ENCODE measurements around the gene TNNC1. TPM values are rescaled to one million over a fixed set of nuclear protein-coding genes. Genes with fewer than 3 reads are reported as not detected.

Gene TNNC1
- total RNA-seq, 1 donor from 2014 or later = not detected

DNA sequence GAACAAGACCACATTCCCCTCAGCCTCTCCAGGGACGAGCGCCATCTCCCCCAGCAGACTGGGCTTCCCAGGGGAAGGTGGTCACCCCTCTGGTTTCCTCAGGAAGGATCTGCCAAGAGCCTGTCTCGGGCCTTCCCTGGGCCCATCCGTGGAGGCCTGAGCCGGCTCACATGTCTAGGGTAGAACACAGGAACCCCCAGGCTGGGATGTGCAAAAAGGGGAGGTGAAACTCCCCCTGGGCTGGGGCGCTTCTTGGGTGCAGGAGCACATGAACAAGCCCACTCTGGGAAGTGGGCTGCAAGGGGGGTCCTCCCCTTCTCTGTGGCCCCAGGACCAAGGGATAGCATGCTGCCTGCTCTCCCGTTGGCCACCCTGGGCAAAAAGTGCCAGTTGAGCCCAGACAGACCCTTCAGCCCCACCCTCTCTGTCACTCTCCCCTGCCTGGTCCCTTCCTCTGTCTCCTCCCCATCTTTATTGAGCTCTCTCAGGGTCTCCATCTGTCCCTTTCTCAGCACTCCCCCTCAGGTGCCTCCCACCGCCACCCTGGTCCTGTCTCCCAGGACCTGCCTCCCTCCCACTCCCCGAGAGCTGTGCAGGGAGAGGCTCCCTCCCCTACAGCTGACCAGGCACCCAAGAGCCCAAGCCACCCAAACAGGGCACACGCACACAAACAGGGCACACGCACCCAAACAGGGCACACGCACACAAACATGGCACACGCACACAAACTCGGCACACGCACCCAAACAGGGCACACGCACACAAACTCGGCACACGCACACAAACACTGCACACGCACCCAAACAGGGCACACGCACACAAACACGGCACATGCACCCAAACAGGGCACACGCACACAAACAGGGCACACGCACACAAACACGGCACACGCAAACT is 9.8 kb downstream of the TNNC1 start:
- no peak for DNase-seq (ENCODE audit: low read depth, low spot score)

DNA sequence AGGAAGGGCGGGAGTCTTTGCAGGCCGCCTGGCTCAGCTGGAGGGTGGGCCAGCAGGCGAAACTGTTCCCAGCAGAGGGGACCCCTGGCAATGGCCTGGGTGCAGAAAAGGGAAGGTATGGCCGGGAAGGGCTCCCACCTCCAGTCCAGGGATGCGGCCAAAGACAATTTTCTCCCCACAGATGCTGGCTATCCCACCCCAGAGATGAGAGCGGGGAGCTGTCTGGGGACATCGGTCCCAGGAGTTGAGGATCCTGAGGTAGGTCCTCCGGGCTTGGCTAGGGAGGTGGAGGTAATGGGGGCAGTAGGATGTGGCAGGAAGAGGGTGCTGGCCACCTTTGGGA is 10.6 kb downstream of the TNNC1 start:
- no peak for DNase-seq (ENCODE audit: low read depth, low spot score)

DNA sequence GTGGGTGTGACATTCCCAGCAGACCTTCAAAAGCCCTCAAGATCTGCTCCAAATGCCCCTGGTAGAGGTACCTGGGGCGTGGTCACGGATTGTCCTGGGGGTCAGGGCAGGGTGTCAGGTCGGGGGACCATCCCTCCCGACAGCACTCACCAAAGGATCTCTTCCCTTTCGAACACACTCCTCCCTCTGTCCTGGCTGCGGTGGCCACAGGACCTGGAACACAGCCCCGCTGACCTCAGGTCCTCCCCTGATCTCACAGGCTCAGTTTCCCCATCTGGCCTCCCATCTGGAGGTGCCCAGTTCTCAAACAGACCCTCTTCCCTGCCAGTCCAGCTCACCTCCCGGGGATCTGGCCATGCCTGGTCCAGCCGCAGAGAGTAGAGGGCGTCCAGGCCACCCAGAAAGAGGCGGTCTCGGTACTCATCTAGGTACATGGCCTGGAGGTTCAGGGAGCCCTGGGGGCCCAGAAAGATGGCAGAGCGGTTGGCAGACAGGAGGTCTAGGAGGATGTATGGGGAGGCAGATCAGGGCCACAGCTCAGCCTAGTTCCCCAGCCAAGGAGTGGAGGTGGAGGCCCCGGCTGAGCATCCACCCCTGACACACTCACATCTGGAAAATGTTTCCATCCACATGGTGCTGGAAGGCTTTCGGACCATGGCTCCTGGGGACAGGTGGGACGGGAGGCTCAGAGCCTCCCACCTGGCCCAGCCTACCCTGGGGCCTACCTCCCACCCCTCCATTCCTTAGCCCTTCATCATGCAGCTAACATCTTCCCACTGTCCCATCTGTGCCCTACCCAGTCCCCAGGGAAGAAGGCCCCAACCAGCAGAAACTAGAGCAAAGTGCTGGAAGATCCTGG is 11.2 kb downstream of the TNNC1 start:
- no peak for DNase-seq (ENCODE audit: low read depth, low spot score)

DNA sequence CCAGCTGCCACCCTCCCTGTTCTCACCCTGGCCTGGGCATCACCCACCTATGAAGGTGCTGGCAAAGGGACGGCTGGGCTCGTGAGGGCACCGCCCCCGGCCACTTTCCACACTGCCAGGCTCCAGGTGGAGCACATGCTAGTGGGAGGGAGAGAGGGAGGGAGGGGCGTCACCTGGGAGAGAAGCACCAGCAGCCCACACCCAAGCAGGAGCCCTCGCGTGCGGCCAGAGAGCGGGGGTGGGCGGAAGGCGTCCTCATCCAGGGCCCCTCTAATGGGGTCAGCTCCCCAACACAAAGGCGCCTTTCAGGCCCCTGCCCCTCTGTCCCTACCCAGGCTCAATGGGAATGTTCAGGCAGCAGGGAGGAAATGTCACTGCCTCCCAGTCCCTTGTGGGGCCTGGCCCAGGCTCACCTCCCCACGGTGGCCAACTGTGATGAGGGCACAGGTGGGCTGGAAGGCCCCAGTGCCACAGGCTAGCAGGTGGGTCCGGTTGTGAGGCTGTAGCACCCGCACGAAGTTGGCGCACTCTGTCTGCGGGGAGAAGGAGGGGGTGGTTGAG is 12.0 kb downstream of the TNNC1 start:
- no peak for DNase-seq (ENCODE audit: low read depth, low spot score)

DNA sequence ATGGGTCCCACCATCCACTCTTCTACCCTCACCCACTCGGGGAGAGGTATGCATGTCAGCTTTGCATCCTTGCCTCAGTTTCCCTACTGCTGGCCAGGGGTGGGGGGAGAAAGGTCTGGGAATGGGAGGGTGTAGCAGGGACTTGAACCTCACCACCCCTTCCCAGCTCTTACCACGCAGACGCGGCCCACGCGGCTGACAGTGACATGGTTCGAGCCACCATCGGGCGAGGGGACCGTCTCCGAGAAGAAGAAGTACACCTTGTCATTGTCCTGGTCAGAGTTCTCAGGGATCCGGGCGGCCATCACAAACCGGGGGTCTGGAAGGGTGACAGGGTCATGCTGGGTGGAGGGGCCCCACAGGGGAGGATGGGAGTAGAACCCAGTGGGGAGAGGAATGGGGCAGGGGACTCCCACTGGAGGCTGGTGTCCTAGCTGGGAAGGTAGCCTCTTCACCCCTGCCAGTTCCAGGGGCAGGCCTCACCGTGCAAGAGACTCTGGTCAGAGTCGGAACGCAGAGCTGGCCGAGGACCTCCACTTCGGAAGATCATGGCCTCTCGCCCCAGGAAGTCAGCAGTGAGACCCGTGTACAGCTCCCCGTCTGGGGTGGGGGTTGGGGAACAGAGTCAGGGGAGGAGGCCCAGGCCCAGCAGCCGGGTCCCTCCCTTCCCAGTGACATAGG is 12.6 kb downstream of the TNNC1 start:
- no peak for DNase-seq (ENCODE audit: low read depth, low spot score)

DNA sequence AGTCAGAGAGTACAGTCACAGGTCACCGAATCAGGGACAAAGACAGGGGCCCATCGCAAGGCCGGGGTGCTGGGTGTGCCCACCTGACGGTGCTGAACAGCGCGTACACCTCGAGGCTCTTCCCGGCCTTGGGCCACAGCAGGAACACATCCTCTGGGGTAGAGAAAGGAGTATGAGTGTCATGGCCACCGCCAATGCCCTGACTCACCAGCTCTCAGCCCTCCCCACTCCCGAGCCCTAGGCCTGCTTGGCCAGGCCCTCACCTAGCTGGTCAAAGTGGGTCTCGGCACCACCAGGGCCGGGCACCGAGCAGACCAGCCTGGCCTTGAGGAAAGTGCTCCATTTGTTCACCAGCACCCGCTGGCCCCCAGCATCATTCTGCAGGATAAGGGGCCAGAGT is 13.2 kb downstream of the TNNC1 start:
- no peak for DNase-seq (ENCODE audit: low read depth, low spot score)

DNA sequence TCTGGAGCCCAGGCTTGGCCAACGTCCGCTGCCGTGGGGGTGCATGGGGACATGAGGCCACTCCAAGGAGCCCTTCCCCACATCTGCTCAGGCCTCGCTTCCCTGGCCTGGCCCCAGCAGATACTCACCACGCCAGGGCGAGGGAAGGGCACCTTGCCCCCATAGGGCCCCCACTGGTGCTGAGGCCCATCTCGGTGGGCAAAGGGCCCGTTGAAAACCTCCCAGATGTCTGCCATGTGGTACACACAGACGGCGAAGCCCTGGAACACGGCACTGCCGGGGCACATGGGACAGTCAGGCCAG is 13.6 kb downstream of the TNNC1 start:
- no peak for DNase-seq (ENCODE audit: low read depth, low spot score)

DNA sequence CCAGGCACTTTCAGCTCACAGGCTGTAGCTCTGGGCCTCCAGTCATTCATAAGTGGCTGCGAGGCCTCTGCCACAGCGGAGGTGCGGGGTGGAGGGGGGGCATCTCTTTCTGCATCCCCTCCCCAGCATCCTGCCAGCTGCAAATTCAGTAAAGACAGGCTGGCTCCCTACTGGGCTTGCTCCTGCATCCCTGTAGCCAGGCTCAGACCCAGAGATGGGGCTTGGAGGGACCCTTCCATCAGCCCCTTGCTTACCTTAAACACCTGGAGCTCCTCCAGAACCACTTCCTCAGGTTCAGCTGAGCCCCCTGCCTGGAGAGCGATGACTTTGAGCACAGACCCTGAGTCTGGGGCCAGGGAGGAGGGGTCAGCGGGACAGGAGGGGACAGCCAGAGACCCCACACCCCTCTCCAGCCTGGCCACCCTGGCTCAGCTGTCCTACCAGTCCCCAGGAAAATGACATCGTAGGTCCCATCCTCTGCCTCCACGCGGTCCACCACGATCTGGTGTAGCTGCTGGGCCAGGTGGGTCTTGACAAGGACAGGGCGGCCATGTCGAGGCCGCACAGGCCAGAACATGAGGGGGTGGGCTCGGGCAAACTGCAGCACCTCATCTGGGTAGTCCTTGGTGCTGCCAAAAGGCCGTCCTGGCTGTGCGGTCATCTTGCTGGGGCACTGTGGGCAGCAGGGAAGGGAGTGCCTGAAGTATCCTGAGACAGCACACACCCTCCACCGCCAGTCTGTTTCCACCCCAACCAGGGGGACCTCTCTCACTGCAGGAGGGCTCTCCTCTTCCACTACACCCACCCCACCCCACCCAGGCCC is 14.2 kb downstream of the TNNC1 start:
- no peak for DNase-seq (ENCODE audit: low read depth, low spot score)

DNA sequence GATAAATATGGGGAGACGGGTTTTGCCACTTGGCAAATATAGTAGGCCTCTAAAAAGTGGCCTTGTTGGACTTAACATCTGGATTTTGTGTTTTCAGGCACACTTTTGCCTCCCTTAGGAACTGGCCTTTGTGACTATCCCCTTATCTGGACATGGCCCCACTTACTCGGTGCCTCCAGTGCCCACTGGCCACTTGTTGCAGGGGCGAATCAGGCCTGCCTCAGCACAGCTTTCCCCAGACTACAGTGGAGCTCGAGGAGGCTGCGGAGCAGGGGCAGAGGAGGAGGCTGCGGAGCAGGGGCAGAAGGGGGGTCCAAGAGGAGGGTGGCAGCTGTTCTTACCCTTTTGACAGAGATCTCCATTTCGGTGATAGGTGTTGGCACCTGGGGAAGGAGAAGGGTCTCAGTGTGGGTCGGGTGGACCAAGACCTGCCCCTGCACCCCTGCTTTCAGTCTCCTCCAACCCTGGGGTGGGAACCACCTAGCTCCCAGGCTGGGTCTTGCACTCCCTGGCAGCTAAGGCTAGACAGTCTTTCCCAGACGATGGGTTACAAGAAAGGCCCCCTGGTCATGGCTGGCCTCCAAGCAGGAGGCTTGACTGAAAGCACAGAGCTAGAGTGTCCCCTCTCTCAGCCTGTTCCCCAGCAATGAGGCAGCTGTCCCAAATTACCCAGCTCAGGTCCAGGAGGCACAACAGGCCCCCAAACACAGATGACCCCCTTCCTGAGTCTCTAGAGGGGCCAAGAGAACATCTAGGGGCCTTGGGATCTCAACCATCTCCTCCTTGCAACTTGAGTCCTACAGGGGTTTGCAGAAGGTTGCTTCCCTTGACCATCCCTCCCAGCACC is 15.0 kb downstream of the TNNC1 start:
- DNase-seq (ENCODE audit: low read depth, low spot score) = no peak

DNA sequence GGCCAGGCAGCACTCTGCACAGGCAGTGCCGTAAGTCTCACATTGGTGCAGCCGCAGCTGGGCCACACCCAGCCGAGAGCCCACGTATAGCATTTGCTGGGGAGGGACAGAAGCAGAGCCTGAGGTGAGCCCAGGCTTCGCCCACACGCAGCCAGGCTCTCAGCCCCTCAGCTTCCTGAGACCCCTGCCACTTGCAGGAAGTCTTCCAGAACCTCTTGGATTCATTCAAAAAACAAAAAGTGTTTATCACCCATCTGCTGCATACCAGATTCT is 15.8 kb downstream of the TNNC1 start:
- no peak for DNase-seq (ENCODE audit: low read depth, low spot score)

DNA sequence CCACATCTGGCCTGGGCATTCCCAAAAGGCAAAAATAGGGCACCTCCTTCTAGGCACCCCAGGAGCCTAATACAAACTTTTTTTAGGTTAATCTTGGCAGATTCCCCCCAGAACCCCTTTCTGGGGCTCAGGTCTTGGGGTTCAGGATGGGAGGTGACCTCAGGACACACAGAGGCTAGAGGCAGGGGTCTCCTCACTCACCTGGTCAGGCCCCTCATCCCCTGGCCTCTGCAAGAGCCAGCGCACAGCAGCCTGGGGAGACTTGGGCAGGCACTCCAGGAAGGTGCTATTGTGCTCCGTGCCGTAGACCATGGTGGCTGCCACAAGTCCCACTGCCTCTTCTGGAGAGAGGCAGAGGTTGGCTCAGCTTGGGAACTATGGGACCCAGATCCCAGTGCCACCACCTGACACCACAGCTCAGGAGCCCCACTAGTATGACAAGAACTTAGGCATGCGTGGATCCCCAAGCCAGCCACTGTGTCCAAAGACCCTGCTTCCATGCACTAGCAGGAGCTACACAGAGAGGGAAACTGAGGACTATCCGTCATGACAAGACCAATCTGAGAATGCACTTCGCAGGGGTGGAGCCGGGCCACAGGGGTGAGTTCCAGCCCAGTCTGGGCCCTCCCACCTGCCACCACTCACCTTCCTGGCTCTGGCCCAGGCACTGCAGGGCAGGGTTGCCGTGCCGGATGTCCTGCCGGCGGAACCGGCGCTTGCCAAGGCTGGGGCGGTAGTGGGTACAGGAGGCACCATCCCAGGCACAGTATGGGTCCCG is 16.3 kb downstream of the TNNC1 start:
- no peak for DNase-seq (ENCODE audit: low read depth, low spot score)

DNA sequence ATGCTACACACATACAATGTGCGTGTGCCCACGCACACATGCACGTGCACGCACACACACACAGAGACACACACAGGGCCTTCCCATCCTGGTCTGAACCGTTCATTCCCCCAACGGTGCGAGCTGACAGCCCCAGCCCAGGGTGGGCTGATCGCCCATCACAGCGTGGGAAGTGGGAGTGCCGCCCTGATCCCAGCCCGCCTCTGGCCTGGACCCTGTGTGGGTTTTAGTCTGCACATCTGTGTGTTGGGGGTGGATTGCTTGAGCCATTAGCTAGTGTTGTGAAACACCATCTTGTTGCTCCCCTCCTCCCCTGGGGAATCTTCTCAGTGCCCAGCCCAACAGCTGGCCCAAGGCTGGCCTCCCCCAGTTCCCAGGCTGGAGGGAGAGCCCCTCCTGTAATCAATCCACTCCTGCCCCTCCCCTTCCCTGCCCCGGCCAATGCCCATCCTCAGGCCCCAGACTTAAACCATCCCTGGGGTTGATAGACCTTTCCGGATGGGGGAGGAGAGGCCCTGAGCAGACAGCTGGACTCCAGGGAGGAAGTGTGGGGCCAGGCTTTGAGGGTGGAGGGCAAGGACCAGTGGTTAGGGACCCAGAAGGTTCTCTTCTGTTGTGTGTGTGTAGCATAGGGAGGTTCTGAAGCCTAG is 17.2 kb downstream of the TNNC1 start:
- no peak for DNase-seq (ENCODE audit: low read depth, low spot score)

DNA sequence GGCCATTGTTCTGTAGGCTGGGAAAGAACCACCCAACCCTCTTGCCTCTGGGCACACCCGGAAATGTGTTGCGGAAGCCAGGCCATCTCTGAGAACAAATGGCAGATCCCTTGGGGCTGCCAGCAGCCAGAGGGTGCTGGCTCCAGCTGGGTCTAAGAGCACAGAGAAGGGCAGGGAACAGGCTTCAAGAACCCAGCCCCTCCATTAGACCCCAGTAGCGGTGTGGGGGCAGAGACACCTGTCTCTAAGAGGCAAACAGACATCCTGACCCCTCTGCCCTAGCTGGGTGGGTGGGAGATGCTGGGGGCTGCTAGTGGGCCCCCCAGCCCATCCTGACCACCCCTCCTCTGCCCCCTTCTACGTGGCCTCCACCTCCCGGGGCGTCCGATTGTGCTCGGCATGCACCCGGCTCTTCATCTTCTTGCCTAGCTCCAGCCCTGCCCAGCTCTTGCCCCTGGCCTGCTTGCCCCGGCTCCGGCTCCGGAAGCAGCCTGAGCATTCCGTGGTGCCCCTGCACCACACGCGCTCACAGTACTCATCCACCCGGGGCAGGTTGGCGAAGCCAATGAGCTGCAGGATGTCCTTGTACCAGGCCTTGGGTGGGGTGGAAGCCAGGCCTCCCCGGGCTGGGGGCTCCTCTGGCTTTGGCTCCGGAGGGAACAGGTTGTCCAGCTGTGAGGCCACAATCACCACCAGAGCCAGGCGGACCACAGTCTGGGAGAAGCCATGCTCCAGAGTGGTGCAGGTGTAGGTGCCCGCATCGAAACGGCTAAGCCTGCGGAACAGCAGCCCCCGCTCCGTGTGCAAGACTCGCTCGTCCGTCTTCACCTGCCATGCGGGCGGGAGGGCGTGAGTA is 18.4 kb downstream of the TNNC1 start:
- no peak for DNase-seq (ENCODE audit: low read depth, low spot score)

DNA sequence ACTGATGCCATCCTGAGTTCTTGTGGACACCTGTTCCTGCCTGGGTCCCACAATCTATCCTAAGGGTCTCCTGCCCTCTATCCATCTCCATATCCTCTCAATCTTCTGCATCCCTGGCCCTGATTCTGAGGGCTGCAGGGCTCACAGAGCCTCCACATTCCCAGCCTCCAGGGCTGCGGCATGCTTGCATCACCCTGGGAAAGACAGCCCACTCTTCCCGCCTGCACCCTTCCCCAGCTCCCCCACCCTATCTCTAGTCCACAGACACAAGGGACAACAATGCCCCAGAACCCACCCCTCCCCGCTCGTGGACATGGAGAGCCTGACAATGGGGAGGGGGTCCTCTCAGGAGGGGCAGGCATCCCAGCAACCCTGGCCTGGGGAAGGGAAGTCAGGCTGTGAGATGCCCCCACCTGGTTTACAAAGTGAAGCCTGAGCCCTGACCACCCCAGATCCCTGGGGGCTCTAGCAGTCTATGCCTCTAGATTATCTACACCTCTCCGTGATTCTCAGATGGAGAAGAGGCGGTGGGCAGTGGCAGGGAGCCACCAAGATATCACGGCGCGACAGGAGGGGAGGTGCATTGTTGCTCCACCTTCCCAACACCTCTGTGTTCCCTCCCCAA is 19.2 kb downstream of the TNNC1 start:
- DNase-seq (ENCODE audit: low read depth, low spot score) = no peak

DNA sequence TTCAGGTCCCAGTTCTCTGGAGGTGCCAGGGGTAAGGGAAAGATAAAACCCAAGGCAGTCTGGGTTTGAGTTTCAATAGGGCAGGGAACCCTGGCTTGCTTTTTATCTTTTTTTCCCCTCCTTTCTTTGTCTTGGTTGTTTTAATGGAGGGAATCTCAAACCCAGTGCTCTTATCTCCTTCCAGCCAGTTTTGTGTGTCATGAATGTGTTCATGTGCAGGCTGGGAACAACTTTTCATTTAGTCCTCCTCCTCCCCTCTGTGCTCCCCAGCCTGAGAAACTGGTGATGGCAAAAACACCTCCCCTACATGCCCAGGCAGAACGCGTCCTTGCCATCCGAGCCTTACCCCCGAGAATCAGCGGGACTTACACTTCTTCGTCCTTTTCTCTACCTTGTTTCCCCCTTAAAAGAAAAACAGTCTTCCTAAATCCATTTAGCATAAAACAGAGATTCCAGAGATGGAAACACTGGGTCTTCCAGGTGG is 19.8 kb downstream of the TNNC1 start:
- DNase-seq (ENCODE audit: low read depth, low spot score) = no peak

DNA sequence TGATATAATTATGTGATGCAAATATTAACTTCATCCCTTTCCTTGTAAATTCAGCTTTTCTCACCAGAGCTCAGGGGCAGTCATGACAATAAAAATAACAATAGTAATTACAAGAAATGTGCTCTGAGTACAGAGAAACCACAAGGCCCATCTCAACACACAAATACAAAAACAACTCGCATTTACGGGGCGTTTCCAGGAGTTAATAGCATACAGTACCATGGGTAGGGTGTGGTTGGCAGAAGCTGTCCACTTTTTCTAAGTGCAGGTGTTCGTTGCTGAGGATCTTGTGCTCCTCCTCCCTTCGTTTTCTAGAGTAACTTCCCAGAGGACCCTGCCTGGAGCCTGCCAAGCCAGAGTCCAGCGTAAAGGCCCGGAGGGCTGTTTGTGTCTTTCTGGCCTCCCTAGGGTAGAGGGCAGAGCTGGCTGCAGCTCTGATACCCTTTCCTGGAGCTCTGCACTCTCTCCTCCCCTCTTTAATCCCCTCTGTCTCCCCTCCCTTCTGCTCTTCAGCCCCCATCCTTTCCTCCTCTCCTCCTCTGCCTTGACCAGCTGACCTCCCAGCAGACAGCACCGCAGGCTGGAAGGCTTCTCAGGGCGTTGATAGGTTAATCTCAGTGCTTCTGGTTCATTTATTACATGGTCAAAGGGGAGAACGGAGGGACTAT is 20.4 kb downstream of the TNNC1 start:
- no peak for DNase-seq (ENCODE audit: low read depth, low spot score)

DNA sequence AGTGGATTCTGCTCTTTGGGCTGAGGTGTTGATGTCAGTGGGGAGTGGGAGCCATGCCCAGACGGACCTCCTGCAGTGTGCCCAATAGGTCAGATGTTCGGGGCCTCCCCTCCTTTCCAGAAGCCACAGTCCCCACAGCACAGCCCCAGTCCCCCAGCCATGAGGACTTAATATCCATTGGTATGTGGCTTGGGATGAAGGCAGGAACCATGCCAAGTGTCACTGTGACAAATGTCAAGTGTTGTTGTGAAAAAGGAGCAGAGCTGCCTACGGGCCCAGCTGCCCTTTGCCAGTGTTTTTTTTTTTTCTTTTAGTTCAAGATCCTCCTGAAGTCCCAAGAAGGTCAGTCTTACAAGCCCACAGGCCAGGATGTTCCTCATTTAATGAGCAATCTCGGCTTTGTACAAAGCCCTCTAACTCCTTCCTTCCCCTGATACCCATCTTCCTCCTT is 21.1 kb downstream of the TNNC1 start:
- no peak for DNase-seq (ENCODE audit: low read depth, low spot score)
